Keratinocyte (primary cell): ENCODE measurements around the gene CDKN2B. TPM values are rescaled to one million over a fixed set of nuclear protein-coding genes. Genes with fewer than 3 reads are reported as not detected.
A peak's percentile ranks its signal among the peaks of the same experiment; 100 is the strongest.

ENCODE experiments used
- DNase-seq: peaks from one replicate; pipeline ENCODE4 v3.0.0-alpha.2; 2011; ENCODE audit warnings: low read depth, missing footprints, low spot score
- FAIRE-seq: peaks from 2 replicates; lab custom pipeline; 2011; peaks lifted over from hg19 to GRCh38; lab: Jason Lieb, UNC
- H2AFZ ChIP-seq: 2 replicates; pipeline ENCODE4 v1.6.0; 2012; ENCODE audit warnings: low read length, control low read depth, inconsistent platforms; ENCODE audit not compliant: control insufficient read depth
- H3K27ac ChIP-seq: 2 replicates; pipeline ENCODE4 v1.5.1; 2011; ENCODE audit warnings: low read length; ENCODE audit not compliant: control insufficient read depth, insufficient read depth
- H3K27me3 ChIP-seq: 3 replicates; pipeline ENCODE4 v1.6.0; 2011; ENCODE audit warnings: low read length; ENCODE audit not compliant: control insufficient read depth, insufficient read depth; ENCODE audit errors: extremely low read depth
- H3K36me3 ChIP-seq, 2 experiments: 2 replicates in 1 of 2; 3 replicates in 1 of 2; pipeline ENCODE4 v1.5.1; 2011; ENCODE audit warnings: low read length in 2 of 2, mild to moderate bottlenecking in 1 of 2; ENCODE audit not compliant: control insufficient read depth in 2 of 2, insufficient read depth in 2 of 2; ENCODE audit errors: extremely low read depth in 1 of 2
- H3K4me1 ChIP-seq: 3 replicates; pipeline ENCODE4 v1.5.1; 2011; ENCODE audit warnings: low read length; ENCODE audit not compliant: control insufficient read depth, insufficient read depth; ENCODE audit errors: extremely low read depth
- H3K4me2 ChIP-seq: 3 replicates; pipeline ENCODE4 v1.6.0; 2011; ENCODE audit warnings: low read depth, low read length; ENCODE audit not compliant: control insufficient read depth, insufficient read depth; ENCODE audit errors: extremely low read depth
- H3K4me3 ChIP-seq, 3 experiments: fragments of 200-600 bp in 1 of 3; sonication (generic) in 1 of 3; 2 replicates in 2 of 3; 3 replicates in 1 of 3; pipeline ENCODE4 v1.5.1; 2011 to 2016; ENCODE audit warnings: low read length in 3 of 3, mild to moderate bottlenecking in 3 of 3, control low read depth in 2 of 3, inconsistent platforms in 1 of 3, low read depth in 1 of 3, mixed read lengths in 1 of 3, mixed run types in 1 of 3, moderate library complexity in 1 of 3; ENCODE audit not compliant: control insufficient read depth in 2 of 3, insufficient read depth in 2 of 3; ENCODE audit errors: extremely low read depth in 1 of 3
- H3K79me2 ChIP-seq: 2 replicates; pipeline ENCODE4 v1.6.0; 2012; ENCODE audit warnings: low read length; ENCODE audit not compliant: control insufficient read depth, insufficient read depth
- H3K9ac ChIP-seq: 3 replicates; pipeline ENCODE4 v1.6.0; 2011; ENCODE audit warnings: low read length; ENCODE audit not compliant: control insufficient read depth, insufficient read depth; ENCODE audit errors: extremely low read depth
- H3K9me1 ChIP-seq: 3 replicates; pipeline ENCODE4 v1.6.0; 2011; ENCODE audit warnings: low read length; ENCODE audit not compliant: control insufficient read depth, insufficient read depth; ENCODE audit errors: extremely low read depth
- H3K9me3 ChIP-seq: 2 replicates; pipeline ENCODE4 v1.5.1; 2012; ENCODE audit warnings: low read depth, low read length; ENCODE audit not compliant: control insufficient read depth
- H4K20me1 ChIP-seq: 3 replicates; pipeline ENCODE4 v1.6.0; 2011; ENCODE audit warnings: low read length; ENCODE audit not compliant: control insufficient read depth, insufficient read depth; ENCODE audit errors: extremely low read depth
- EZH2 ChIP-seq: IDR thresholded peaks from one replicate; pipeline ENCODE4 v1.6.1; 2012; ENCODE audit warnings: inconsistent platforms, mild to moderate bottlenecking, low read length, moderate library complexity
- dilution Hi-C: fragments of 300-500 bp; cut with MboI; formaldehyde crosslinking; loops from one replicate; pipeline ENCODE4 v1.7.0; 2020; ENCODE audit warnings: low sequenced_read_pairs; ENCODE audit not compliant: extremely low pct_ligation_motif_present
- polyA plus RNA-seq, 5 experiments: library from polyadenylated mRNA; depleted of rRNA in 3 of 5; stranded (reverse) in 3 of 5; stranded (forward) in 1 of 5; unstranded in 1 of 5; fragments of >200 nt; gene quantifications; 1 replicate in 1 of 5; 2 replicates in 3 of 5; 3 replicates in 1 of 5; pipeline versions ENCODE4 v1.2.1 to v1.2.3, GENCODE V29; 2011 to 2012; ENCODE audit warnings: missing spikeins in 2 of 5, low read depth in 1 of 5, low replicate concordance in 1 of 5
- TF ChIP-seq, protein P1 (sequence below), 3 experiments: IDR thresholded peaks in 1 of 3; conservative IDR thresholded peaks in 1 of 3; optimal IDR thresholded peaks in 1 of 3; 2 replicates in 2 of 3; 3 replicates in 1 of 3; pipeline versions ENCODE3 to v1.5.1; 2011; ENCODE audit warnings: low read length in 3 of 3, mild to moderate bottlenecking in 3 of 3, moderate library complexity in 2 of 3, control low read depth in 1 of 3, inconsistent platforms in 1 of 3; ENCODE audit not compliant: insufficient read depth in 2 of 3; ENCODE audit errors: extremely low read depth in 1 of 3

Gene CDKN2B
- polyA plus RNA-seq, 1 donor (not counting 4 experiments of a cell fraction or from before 2014, with no cell fraction given), result 19.9 TPM

DNA sequence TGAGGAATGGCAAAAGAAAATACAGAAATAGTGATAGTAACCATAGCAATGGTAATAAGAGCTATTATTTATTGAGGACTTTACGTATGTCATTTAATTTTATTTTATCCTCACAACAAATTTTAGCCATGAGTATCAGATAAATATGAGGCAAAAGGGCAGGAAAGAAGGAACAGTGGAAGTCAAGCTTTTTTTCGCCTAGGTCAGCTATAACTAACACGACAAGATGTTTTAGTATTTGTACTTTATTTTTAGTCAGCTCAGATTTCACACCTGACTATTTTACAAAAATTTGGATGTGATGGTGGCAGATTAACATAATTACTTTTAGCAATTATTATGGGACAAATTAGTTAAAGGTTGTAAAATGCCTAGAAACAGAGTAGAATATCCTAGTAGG, 34.8 kb upstream of the CDKN2B start:
- Histone ChIP-seq H3K4me1 (peaks cover 40% of the 10 kb centered on the region), H3K4me3 (no peak overlapping the region), H2AFZ (no peak overlapping the region), H4K20me1 (no peaks in the 10 kb centered on the region), H3K27ac (no peak overlapping the region), H3K9ac (no peak overlapping the region), H3K9me1 (no peaks in the 10 kb centered on the region), H3K4me2 (no peak overlapping the region), H3K79me2 (no peaks in the 10 kb centered on the region), H3K27me3 (no peaks in the 10 kb centered on the region), H3K36me3 (no peaks in the 10 kb centered on the region), H3K9me3 (no peaks in the 10 kb centered on the region)
- no peak for FAIRE-seq
- TF ChIP-seq, protein P1, sequence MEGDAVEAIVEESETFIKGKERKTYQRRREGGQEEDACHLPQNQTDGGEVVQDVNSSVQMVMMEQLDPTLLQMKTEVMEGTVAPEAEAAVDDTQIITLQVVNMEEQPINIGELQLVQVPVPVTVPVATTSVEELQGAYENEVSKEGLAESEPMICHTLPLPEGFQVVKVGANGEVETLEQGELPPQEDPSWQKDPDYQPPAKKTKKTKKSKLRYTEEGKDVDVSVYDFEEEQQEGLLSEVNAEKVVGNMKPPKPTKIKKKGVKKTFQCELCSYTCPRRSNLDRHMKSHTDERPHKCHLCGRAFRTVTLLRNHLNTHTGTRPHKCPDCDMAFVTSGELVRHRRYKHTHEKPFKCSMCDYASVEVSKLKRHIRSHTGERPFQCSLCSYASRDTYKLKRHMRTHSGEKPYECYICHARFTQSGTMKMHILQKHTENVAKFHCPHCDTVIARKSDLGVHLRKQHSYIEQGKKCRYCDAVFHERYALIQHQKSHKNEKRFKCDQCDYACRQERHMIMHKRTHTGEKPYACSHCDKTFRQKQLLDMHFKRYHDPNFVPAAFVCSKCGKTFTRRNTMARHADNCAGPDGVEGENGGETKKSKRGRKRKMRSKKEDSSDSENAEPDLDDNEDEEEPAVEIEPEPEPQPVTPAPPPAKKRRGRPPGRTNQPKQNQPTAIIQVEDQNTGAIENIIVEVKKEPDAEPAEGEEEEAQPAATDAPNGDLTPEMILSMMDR (optimal IDR thresholded peaks at IDR 0.05 in 1 of 3, IDR thresholded peaks at IDR 0.05 in 1 of 3, conservative IDR thresholded peaks at IDR 0.05 in 1 of 3; ENCODE audit: extremely low read depth in 1 of 3, insufficient read depth in 2 of 3, low read length in 3 of 3), result no peak
- TF ChIP-seq EZH2, result no peak
- dilution Hi-C loops, result loop anchor here (25.0 kb wide), 1 partner anchor 193 kb away; no protein-coding TSS in a partner anchor
- DNase-seq, result no peak

DNA sequence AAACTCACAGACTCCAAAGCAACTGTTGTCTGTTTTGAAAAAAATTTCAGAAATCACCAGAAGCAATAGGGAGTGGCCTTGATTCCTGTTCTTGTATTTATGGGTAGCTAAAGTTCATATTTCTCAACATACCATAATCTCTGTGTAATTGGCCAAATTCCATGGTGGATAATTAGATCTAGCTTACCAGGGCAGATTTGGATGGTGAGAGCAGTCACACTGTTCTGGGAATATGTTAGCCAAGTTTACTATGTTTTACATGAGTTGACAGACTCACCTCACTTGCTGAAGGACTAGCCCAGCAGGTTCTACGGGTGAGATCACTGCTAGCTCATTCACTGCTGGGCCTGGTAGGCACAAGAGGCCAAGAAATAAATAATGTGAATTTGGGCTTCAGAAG, 32.7 kb upstream of the CDKN2B start:
- H3K4me3 ChIP-seq, result no peak overlapping the region
- TF ChIP-seq, protein P1 (optimal IDR thresholded peaks at IDR 0.05 in 1 of 3, IDR thresholded peaks at IDR 0.05 in 1 of 3, conservative IDR thresholded peaks at IDR 0.05 in 1 of 3; ENCODE audit: extremely low read depth in 1 of 3, insufficient read depth in 2 of 3, low read length in 3 of 3), result no peak
- no peaks in the 10 kb centered on the region for H3K9me1 ChIP-seq
- no peaks in the 10 kb centered on the region for H3K36me3 ChIP-seq
- H3K4me2 ChIP-seq, result peak overlapping the region; percentile 65
- H3K4me1 ChIP-seq, result peaks cover 54% of the 10 kb centered on the region
- no peaks in the 10 kb centered on the region for H4K20me1 ChIP-seq
- FAIRE-seq (peak; percentile 98), DNase-seq (peak; percentile 73)
- no peak overlapping the region for H2AFZ ChIP-seq
- peak overlapping the region; percentile 89 for H3K27ac ChIP-seq
- peak overlapping the region; percentile 55 for H3K9ac ChIP-seq
- no peaks in the 10 kb centered on the region for H3K79me2 ChIP-seq
- dilution Hi-C loops, result loop anchor here (25.0 kb wide), 1 partner anchor 196 kb away; no protein-coding TSS in a partner anchor
- H3K27me3 ChIP-seq, result no peaks in the 10 kb centered on the region
- H3K9me3 ChIP-seq, result no peaks in the 10 kb centered on the region
